Left forelimb (tissue), 1 donor: ENCODE data around the gene NTPCR.
A peak's percentile ranks its signal among the peaks of the same experiment; 100 is the strongest.
"Not testable (repeated sequence)": the region's sequence is repeated elsewhere in the genome, so short reads cannot be mapped to it uniquely, and the experiment has no call there.

Source experiments
- DNase-seq: peaks from one replicate; pipeline ENCODE4 v3.0.0-alpha.2; 2018; ENCODE audit warnings: low spot score

The NTPCR gene

GRCh38 chr1:232984577-232985425, 34.4 kb downstream of the NTPCR start:
- DNase-seq, result peak; percentile 33

GRCh38 chr1:232985882-232986526, 35.6 kb downstream of the NTPCR start:
- DNase-seq, result peak; percentile 56

- peak; percentile 47 for DNase-seq
Observed at GRCh38 chr1:232986527-232986922, 36.1 kb downstream of the NTPCR start.

- peak; percentile 63 for DNase-seq
Observed at GRCh38 chr1:232987046-232987773, 36.8 kb downstream of the NTPCR start.

- DNase-seq, result peak; percentile 47
Observed at GRCh38 chr1:232987774-232988140, 37.3 kb downstream of the NTPCR start.

GRCh38 chr1:232988572-232989040, 38.2 kb downstream of the NTPCR start:
- peak; percentile 55 for DNase-seq

- no peak for DNase-seq
Observed at GRCh38 chr1:232990176-232991128, 40.0 kb downstream of the NTPCR start.

GRCh38 chr1:232991238-232991637, 40.8 kb downstream of the NTPCR start:
- DNase-seq, result no peak

GRCh38 chr1:232992227-232992626, 41.8 kb downstream of the NTPCR start:
- DNase-seq, result no peak

GRCh38 chr1:232993555-232993954, 43.1 kb downstream of the NTPCR start:
- DNase-seq, result no peak

GRCh38 chr1:232995189-232995588, 44.8 kb downstream of the NTPCR start:
- no peak for DNase-seq

- DNase-seq, result no peak
Observed at GRCh38 chr1:232996143-232996542, 45.7 kb downstream of the NTPCR start.

GRCh38 chr1:232998138-232998537, 47.7 kb downstream of the NTPCR start:
- no peak for DNase-seq

GRCh38 chr1:232998646-232999045, 48.2 kb downstream of the NTPCR start:
- DNase-seq, result no peak

GRCh38 chr1:232999956-233000625, 49.7 kb downstream of the NTPCR start:
- no peak for DNase-seq

GRCh38 chr1:233003638-233004037, 53.2 kb downstream of the NTPCR start:
- DNase-seq, result not testable (repeated sequence)

GRCh38 chr1:233004451-233004850, 54.0 kb downstream of the NTPCR start:
- DNase-seq, result no peak

- no peak for DNase-seq
Observed at GRCh38 chr1:233005156-233005555, 54.7 kb downstream of the NTPCR start.

GRCh38 chr1:233005703-233006102, 55.3 kb downstream of the NTPCR start:
- DNase-seq, result no peak

- DNase-seq, result no peak
Observed at GRCh38 chr1:233006108-233006507, 55.7 kb downstream of the NTPCR start.

GRCh38 chr1:233006541-233006973, 56.1 kb downstream of the NTPCR start:
- no peak for DNase-seq
